Breast epithelium (tissue), 3 donors: ENCODE data around the gene ELANE.

Source experiments
- POLR2AphosphoS5 ChIP-seq, 3 donors: sonication (generic); formaldehyde crosslinking; IDR thresholded peaks; one replicate each; pipeline ENCODE4 v1.6.1; 2017; ENCODE audit warnings: antibody characterized with exemption in 3 of 3
- TF ChIP-seq, protein P1 (sequence below), 3 donors: fragments of 450-650 bp; IDR thresholded peaks; one replicate each; pipeline ENCODE4 v1.5.1; 2016 to 2017; ENCODE audit warnings: antibody characterized with exemption in 3 of 3, mild to moderate bottlenecking in 3 of 3, moderate library complexity in 3 of 3

DNA sequence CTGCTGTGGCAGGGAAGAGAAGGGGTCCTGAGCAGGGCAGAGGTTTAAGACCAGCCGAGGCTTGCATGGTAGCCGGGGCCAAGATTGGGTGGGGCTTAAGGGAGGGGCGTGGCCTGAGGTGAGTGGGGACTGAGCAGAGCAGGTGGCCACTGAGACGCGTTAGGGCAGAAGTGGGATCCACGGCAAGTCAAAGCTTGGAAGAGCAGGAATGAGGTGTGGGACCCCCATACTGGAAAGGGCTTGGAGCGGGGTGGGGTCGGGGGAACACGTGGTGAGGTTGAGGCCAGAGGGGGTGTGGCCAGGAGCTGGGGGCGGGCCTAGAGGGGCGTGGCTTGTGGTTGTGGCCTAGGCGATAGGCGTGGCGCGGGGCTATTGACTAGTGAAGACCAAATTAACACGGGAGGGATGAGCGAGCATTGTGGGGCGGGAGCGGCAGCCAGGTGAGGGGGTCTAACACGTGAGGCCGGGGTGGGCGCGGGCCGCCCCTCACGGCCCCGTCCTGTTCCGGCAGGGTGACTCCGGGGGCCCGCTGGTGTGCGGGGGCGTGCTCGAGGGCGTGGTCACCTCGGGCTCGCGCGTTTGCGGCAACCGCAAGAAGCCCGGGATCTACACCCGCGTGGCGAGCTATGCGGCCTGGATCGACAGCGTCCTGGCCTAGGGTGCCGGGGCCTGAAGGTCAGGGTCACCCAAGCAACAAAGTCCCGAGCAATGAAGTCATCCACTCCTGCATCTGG lies 10.6 kb downstream of the ELANE start:
- TF ChIP-seq POLR2AphosphoS5 (IDR thresholded peaks at IDR 0.05): no peak
- TF ChIP-seq, protein P1, sequence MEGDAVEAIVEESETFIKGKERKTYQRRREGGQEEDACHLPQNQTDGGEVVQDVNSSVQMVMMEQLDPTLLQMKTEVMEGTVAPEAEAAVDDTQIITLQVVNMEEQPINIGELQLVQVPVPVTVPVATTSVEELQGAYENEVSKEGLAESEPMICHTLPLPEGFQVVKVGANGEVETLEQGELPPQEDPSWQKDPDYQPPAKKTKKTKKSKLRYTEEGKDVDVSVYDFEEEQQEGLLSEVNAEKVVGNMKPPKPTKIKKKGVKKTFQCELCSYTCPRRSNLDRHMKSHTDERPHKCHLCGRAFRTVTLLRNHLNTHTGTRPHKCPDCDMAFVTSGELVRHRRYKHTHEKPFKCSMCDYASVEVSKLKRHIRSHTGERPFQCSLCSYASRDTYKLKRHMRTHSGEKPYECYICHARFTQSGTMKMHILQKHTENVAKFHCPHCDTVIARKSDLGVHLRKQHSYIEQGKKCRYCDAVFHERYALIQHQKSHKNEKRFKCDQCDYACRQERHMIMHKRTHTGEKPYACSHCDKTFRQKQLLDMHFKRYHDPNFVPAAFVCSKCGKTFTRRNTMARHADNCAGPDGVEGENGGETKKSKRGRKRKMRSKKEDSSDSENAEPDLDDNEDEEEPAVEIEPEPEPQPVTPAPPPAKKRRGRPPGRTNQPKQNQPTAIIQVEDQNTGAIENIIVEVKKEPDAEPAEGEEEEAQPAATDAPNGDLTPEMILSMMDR (IDR thresholded peaks at IDR 0.05): no peak
